ENCODE data around the gene LRBA.

GRCh38 chr4:150801833-150802232, 213.3 kb downstream of the LRBA start:
- no peak for TF ChIP-seq CTCF (IDR thresholded peaks at IDR 0.05; ENCODE audit: low read depth, low read length, poor library complexity, severe bottlenecking)
- TF ChIP-seq EZH2phosphoT487 (IDR thresholded peaks at IDR 0.05; ENCODE audit: borderline replicate concordance, low read length): no peak
